ENCODE data around the gene CUL4A.
"Not testable (repeated sequence)": the region's sequence is repeated elsewhere in the genome, so short reads cannot be mapped to it uniquely, and the experiment has no call there.

CUL4A gene

GRCh38 chr13:113239357-113239756 is 29.9 kb downstream of the CUL4A start:
- Histone ChIP-seq H3K4me3 (ENCODE audit: low read length) (no peak overlapping the region), H3K36me3 (ENCODE audit: control insufficient read depth, insufficient read depth, low read length) (peaks cover 17% of the 10 kb centered on the region; the same call in 1 of the 2 replicates), H3K27ac (ENCODE audit: low read length) (no peak overlapping the region), H3K9me3 (ENCODE audit: control insufficient read depth, insufficient read depth, low read length) (no peaks in the 10 kb centered on the region; the same call in 1 of the 2 replicates), H3K4me1 (ENCODE audit: control insufficient read depth, insufficient read depth, low read length) (no peaks in the 10 kb centered on the region), H3K27me3 (ENCODE audit: control insufficient read depth, insufficient read depth, low read length) (no peaks in the 10 kb centered on the region)
- WGBS (ENCODE audit: insufficient coverage, insufficient read length): no CpG with 5 or more reads among the region's 15 CpGs
- no peak for DNase-seq (ENCODE audit: low read depth, low spot score)

GRCh38 chr13:113239986-113240385 is 30.6 kb downstream of the CUL4A start:
- peaks cover 17% of the 10 kb centered on the region; the same call in 1 of the 2 replicates for H3K36me3 ChIP-seq (ENCODE audit: control insufficient read depth, insufficient read depth, low read length)
- H3K27me3 ChIP-seq (ENCODE audit: control insufficient read depth, insufficient read depth, low read length): no peaks in the 10 kb centered on the region
- no CpG with 5 or more reads among the region's 6 CpGs for WGBS (ENCODE audit: insufficient coverage, insufficient read length)
- H3K4me3 ChIP-seq (ENCODE audit: low read length): no peak overlapping the region
- H3K27ac ChIP-seq (ENCODE audit: low read length): no peak overlapping the region
- H3K9me3 ChIP-seq (ENCODE audit: control insufficient read depth, insufficient read depth, low read length): no peaks in the 10 kb centered on the region; the same call in 1 of the 2 replicates
- H3K4me1 ChIP-seq (ENCODE audit: control insufficient read depth, insufficient read depth, low read length): no peaks in the 10 kb centered on the region
- DNase-seq (ENCODE audit: low read depth, low spot score): no peak

GRCh38 chr13:113241623-113242022 is 32.2 kb downstream of the CUL4A start:
- peaks cover 27% of the 10 kb centered on the region; the same call in 1 of the 2 replicates for H3K36me3 ChIP-seq (ENCODE audit: control insufficient read depth, insufficient read depth, low read length)
- not testable (repeated sequence) for H3K27me3 ChIP-seq (ENCODE audit: control insufficient read depth, insufficient read depth, low read length); H3K4me3 ChIP-seq (ENCODE audit: low read length); H3K27ac ChIP-seq (ENCODE audit: low read length); H3K9me3 ChIP-seq (ENCODE audit: control insufficient read depth, insufficient read depth, low read length); DNase-seq (ENCODE audit: low read depth, low spot score); H3K4me1 ChIP-seq (ENCODE audit: control insufficient read depth, insufficient read depth, low read length)
- no CpG with 5 or more reads among the region's 8 CpGs for WGBS (ENCODE audit: insufficient coverage, insufficient read length)

- no CpG with 5 or more reads among the region's 6 CpGs for WGBS (ENCODE audit: insufficient coverage, insufficient read length)
- Histone ChIP-seq H3K9me3 (ENCODE audit: control insufficient read depth, insufficient read depth, low read length) (no peaks in the 10 kb centered on the region; the same call in 1 of the 2 replicates), H3K27me3 (ENCODE audit: control insufficient read depth, insufficient read depth, low read length) (no peaks in the 10 kb centered on the region), H3K4me1 (ENCODE audit: control insufficient read depth, insufficient read depth, low read length) (no peaks in the 10 kb centered on the region), H3K27ac (ENCODE audit: low read length) (no peak overlapping the region), H3K36me3 (ENCODE audit: control insufficient read depth, insufficient read depth, low read length) (peaks cover 29% of the 10 kb centered on the region; the same call in 1 of the 2 replicates), H3K4me3 (ENCODE audit: low read length) (no peak overlapping the region)
- DNase-seq (ENCODE audit: low read depth, low spot score): no peak
These were observed 34.4 kb downstream of the CUL4A start for GRCh38 chr13:113243847-113244246.

GRCh38 chr13:113245849-113246796 is 36.7 kb downstream of the CUL4A start:
- H3K36me3 ChIP-seq (ENCODE audit: control insufficient read depth, insufficient read depth, low read length): peaks cover 33% of the 10 kb centered on the region; the same call in 1 of the 2 replicates
- no peaks in the 10 kb centered on the region; the same call in 1 of the 2 replicates for H3K9me3 ChIP-seq (ENCODE audit: control insufficient read depth, insufficient read depth, low read length)
- DNase-seq (ENCODE audit: low read depth, low spot score): no peak
- WGBS (ENCODE audit: insufficient coverage, insufficient read length): no CpG with 5 or more reads among the region's 10 CpGs
- no peak overlapping the region for H3K4me3 ChIP-seq (ENCODE audit: low read length)
- H3K4me1 ChIP-seq (ENCODE audit: control insufficient read depth, insufficient read depth, low read length): no peaks in the 10 kb centered on the region
- no peaks in the 10 kb centered on the region for H3K27me3 ChIP-seq (ENCODE audit: control insufficient read depth, insufficient read depth, low read length)
- no peak overlapping the region for H3K27ac ChIP-seq (ENCODE audit: low read length)

- Histone ChIP-seq H3K4me1 (ENCODE audit: control insufficient read depth, insufficient read depth, low read length) (no peaks in the 10 kb centered on the region), H3K36me3 (ENCODE audit: control insufficient read depth, insufficient read depth, low read length) (peaks cover 38% of the 10 kb centered on the region)
These were observed 43.2 kb downstream of the CUL4A start for GRCh38 chr13:113252516-113253095.

GRCh38 chr13:113257908-113258307 is 48.5 kb downstream of the CUL4A start:
- peaks cover 28% of the 10 kb centered on the region; the same call in 1 of the 2 replicates for H3K36me3 ChIP-seq (ENCODE audit: control insufficient read depth, insufficient read depth, low read length)
- not testable (repeated sequence) for H3K9me3 ChIP-seq (ENCODE audit: control insufficient read depth, insufficient read depth, low read length); H3K27me3 ChIP-seq (ENCODE audit: control insufficient read depth, insufficient read depth, low read length); H3K4me1 ChIP-seq (ENCODE audit: control insufficient read depth, insufficient read depth, low read length); H3K27ac ChIP-seq (ENCODE audit: low read length); DNase-seq (ENCODE audit: low read depth, low spot score); H3K4me3 ChIP-seq (ENCODE audit: low read length)
- no CpG with 5 or more reads among the region's 6 CpGs for whole genome bisulfite sequencing (ENCODE audit: insufficient coverage, insufficient read length)

More at GRCh38 chr13:113252516-113253095, 43.2 kb downstream of the CUL4A start:
- H3K4me3 ChIP-seq (ENCODE audit: low read length): no peak overlapping the region
- DNase-seq (ENCODE audit: low read depth, low spot score): no peak
- H3K27me3 ChIP-seq (ENCODE audit: control insufficient read depth, insufficient read depth, low read length): no peaks in the 10 kb centered on the region
- H3K27ac ChIP-seq (ENCODE audit: low read length): no peak overlapping the region
- H3K9me3 ChIP-seq (ENCODE audit: control insufficient read depth, insufficient read depth, low read length): no peaks in the 10 kb centered on the region
- WGBS (ENCODE audit: insufficient coverage, insufficient read length): no CpG with 5 or more reads among the region's 11 CpGs

GRCh38 chr13:113258321-113259054 is 49.1 kb downstream of the CUL4A start:
- DNase-seq (ENCODE audit: low read depth, low spot score): no peak
- H3K4me3 ChIP-seq (ENCODE audit: low read length): no peak overlapping the region
- no CpG with 5 or more reads among the region's 5 CpGs for WGBS (ENCODE audit: insufficient coverage, insufficient read length)
- no peaks in the 10 kb centered on the region for H3K4me1 ChIP-seq (ENCODE audit: control insufficient read depth, insufficient read depth, low read length)
- H3K27ac ChIP-seq (ENCODE audit: low read length): no peak overlapping the region
- H3K27me3 ChIP-seq (ENCODE audit: control insufficient read depth, insufficient read depth, low read length): no peaks in the 10 kb centered on the region
- peaks cover 29% of the 10 kb centered on the region; the same call in 1 of the 2 replicates for H3K36me3 ChIP-seq (ENCODE audit: control insufficient read depth, insufficient read depth, low read length)
- H3K9me3 ChIP-seq (ENCODE audit: control insufficient read depth, insufficient read depth, low read length): no peaks in the 10 kb centered on the region

GRCh38 chr13:113260996-113261395 is 51.6 kb downstream of the CUL4A start:
- no peaks in the 10 kb centered on the region for H3K27me3 ChIP-seq (ENCODE audit: control insufficient read depth, insufficient read depth, low read length)
- no peak for DNase-seq (ENCODE audit: low read depth, low spot score)
- no peak overlapping the region for H3K27ac ChIP-seq (ENCODE audit: low read length)
- H3K9me3 ChIP-seq (ENCODE audit: control insufficient read depth, insufficient read depth, low read length): no peaks in the 10 kb centered on the region
- H3K4me3 ChIP-seq (ENCODE audit: low read length): no peak overlapping the region
- H3K4me1 ChIP-seq (ENCODE audit: control insufficient read depth, insufficient read depth, low read length): no peaks in the 10 kb centered on the region
- no CpG with 5 or more reads among the region's 13 CpGs for WGBS (ENCODE audit: insufficient coverage, insufficient read length)
- H3K36me3 ChIP-seq (ENCODE audit: control insufficient read depth, insufficient read depth, low read length): peaks cover 21% of the 10 kb centered on the region; the same call in 1 of the 2 replicates

GRCh38 chr13:113263016-113263415 is 53.6 kb downstream of the CUL4A start:
- H3K27me3 ChIP-seq (ENCODE audit: control insufficient read depth, insufficient read depth, low read length); H3K9me3 ChIP-seq (ENCODE audit: control insufficient read depth, insufficient read depth, low read length); DNase-seq (ENCODE audit: low read depth, low spot score); H3K27ac ChIP-seq (ENCODE audit: low read length); H3K4me3 ChIP-seq (ENCODE audit: low read length); H3K4me1 ChIP-seq (ENCODE audit: control insufficient read depth, insufficient read depth, low read length): not testable (repeated sequence)
- WGBS (ENCODE audit: insufficient coverage, insufficient read length): no CpG with 5 or more reads among the region's 14 CpGs
- peaks cover 16% of the 10 kb centered on the region; the same call in 1 of the 2 replicates for H3K36me3 ChIP-seq (ENCODE audit: control insufficient read depth, insufficient read depth, low read length)
